ENCODE results near the gene TPH1.

DNA sequence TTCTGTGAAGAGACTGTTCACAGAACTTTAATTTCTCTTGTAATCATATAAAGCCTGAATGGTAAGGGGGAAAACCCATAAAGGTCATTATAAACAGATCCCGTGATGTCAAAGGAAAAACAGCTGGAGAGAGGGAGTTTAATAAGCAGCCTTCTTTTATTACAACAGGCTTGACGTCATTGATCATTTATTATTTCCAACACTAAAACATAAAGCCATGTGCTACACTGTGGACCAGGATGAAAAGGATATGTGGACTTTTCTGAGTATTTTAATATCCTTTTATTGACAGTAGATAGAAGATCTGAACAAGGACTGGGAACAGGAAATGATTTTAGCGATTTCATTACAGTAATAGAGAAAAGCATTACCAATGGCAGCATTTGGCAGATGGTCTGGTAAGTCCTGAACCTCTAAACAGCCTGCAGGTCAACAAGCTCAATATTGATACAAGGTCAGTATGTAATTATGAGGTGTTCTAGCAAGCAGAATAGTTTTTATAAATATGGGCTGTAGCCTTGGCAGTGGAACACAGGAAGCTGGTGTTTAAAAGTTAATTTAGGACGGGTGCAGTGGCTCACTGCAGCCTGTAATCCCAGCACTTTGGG, 25.1 kb upstream of the TPH1 start:
- TF ChIP-seq, protein P1, sequence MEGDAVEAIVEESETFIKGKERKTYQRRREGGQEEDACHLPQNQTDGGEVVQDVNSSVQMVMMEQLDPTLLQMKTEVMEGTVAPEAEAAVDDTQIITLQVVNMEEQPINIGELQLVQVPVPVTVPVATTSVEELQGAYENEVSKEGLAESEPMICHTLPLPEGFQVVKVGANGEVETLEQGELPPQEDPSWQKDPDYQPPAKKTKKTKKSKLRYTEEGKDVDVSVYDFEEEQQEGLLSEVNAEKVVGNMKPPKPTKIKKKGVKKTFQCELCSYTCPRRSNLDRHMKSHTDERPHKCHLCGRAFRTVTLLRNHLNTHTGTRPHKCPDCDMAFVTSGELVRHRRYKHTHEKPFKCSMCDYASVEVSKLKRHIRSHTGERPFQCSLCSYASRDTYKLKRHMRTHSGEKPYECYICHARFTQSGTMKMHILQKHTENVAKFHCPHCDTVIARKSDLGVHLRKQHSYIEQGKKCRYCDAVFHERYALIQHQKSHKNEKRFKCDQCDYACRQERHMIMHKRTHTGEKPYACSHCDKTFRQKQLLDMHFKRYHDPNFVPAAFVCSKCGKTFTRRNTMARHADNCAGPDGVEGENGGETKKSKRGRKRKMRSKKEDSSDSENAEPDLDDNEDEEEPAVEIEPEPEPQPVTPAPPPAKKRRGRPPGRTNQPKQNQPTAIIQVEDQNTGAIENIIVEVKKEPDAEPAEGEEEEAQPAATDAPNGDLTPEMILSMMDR (IDR thresholded peaks at IDR 0.05; ENCODE audit: low read depth, low read length, poor library complexity, severe bottlenecking), result no peak
- no peak for TF ChIP-seq EZH2phosphoT487 (IDR thresholded peaks at IDR 0.05; ENCODE audit: borderline replicate concordance, low read length)

All from DOHH2 (cell line).